Naive thymus-derived CD4-positive, alpha-beta T cell (primary cell): ENCODE results near the gene ARHGAP8. TPM values are rescaled to one million over a fixed set of nuclear protein-coding genes. Genes with fewer than 3 reads are reported as not detected.

ENCODE experiments used
- ATAC-seq: fragments of 150-1000 bp; cut with Tn5 transposase; 2 replicates; pipeline ENCODE4 v1.10.0; 2021; ENCODE audit warnings: mild to moderate bottlenecking, moderate library complexity
- CTCF ChIA-PET: fragments of 350-600 bp; sonication (Branson Sonifier 250); formaldehyde crosslinking; loops from one replicate; lab custom pipeline; 2021; ENCODE audit warnings: antibody characterized with exemption; lab: Charles Lee
- POLR2A ChIA-PET: fragments of 350-600 bp; sonication (Branson Sonifier 250); formaldehyde crosslinking; loops from one replicate; lab custom pipeline; 2021; ENCODE audit warnings: antibody characterized with exemption, inconsistent platforms; lab: Charles Lee
- DNase-seq, 9 donors: peaks; one replicate each; pipeline versions ENCODE4 v3.0.0 to v3.0.0-alpha.2; 2020 to 2022; ENCODE audit warnings: mixed read lengths in 1 of 9
- H3K27ac ChIP-seq: one replicate; pipeline ENCODE4 v1.7.0; 2013; ENCODE audit warnings: mild to moderate bottlenecking, low read depth, low read length, moderate library complexity
- H3K27me3 ChIP-seq, 2 donors: one replicate each; pipeline ENCODE4 v1.7.0; 2013; ENCODE audit warnings: low read length in 2 of 2, mild to moderate bottlenecking in 2 of 2, moderate library complexity in 2 of 2; ENCODE audit not compliant: control insufficient read depth in 2 of 2, insufficient read depth in 2 of 2
- H3K36me3 ChIP-seq, 3 experiments: 1 replicate in 2 of 3; 2 replicates in 1 of 3; pipeline ENCODE4 v1.7.0; 2013; ENCODE audit warnings: low read length in 3 of 3, mild to moderate bottlenecking in 3 of 3, moderate library complexity in 1 of 3; ENCODE audit not compliant: insufficient read depth in 3 of 3, control insufficient read depth in 2 of 3
- H3K4me1 ChIP-seq, 2 donors: one replicate each; pipeline ENCODE4 v1.7.0; 2013; ENCODE audit warnings: low read length in 2 of 2, mild to moderate bottlenecking in 2 of 2, moderate library complexity in 1 of 2; ENCODE audit not compliant: control insufficient read depth in 2 of 2, insufficient read depth in 2 of 2
- H3K4me3 ChIP-seq: 2 replicates; pipeline ENCODE4 v1.7.0; 2013; ENCODE audit warnings: mild to moderate bottlenecking, low read length
- H3K9me3 ChIP-seq, 3 experiments: 1 replicate in 2 of 3; 2 replicates in 1 of 3; pipeline ENCODE4 v1.7.0; 2013; ENCODE audit warnings: low read length in 3 of 3; ENCODE audit not compliant: control insufficient read depth in 2 of 3
- H3K27ac Mint-ChIP-seq, 9 donors: one replicate each; pipeline ENCODE4 v1.8.0; 2020 to 2022; ENCODE audit warnings: mixed read lengths in 9 of 9, mild to moderate bottlenecking in 8 of 9, moderate library complexity in 5 of 9, inconsistent platforms in 2 of 9
- H3K27me3 Mint-ChIP-seq, 5 donors: one replicate each; pipeline ENCODE4 v1.8.0; 2021 to 2022; ENCODE audit warnings: mixed read lengths in 5 of 5, mild to moderate bottlenecking in 1 of 5
- H3K36me3 Mint-ChIP-seq, 5 donors: one replicate each; pipeline ENCODE4 v1.8.0; 2020 to 2022; ENCODE audit warnings: mixed read lengths in 5 of 5, mild to moderate bottlenecking in 3 of 5, inconsistent platforms in 1 of 5
- H3K4me1 Mint-ChIP-seq, 7 donors: one replicate each; pipeline ENCODE4 v1.8.0; 2020 to 2022; ENCODE audit warnings: mixed read lengths in 7 of 7, mild to moderate bottlenecking in 3 of 7, inconsistent platforms in 1 of 7
- H3K4me3 Mint-ChIP-seq, 10 donors: one replicate each; pipeline ENCODE4 v1.8.0; 2020 to 2022; ENCODE audit warnings: mild to moderate bottlenecking in 10 of 10, mixed read lengths in 10 of 10, moderate library complexity in 6 of 10, inconsistent platforms in 2 of 10
- H3K9me3 Mint-ChIP-seq, 11 donors: one replicate each; pipeline ENCODE4 v1.8.0; 2020 to 2022; ENCODE audit warnings: mixed read lengths in 11 of 11, mild to moderate bottlenecking in 4 of 11, inconsistent platforms in 1 of 11, moderate library complexity in 1 of 11
- intact Hi-C, 2 donors: fragments of 100-400 bp; cut with micrococcal nuclease; formaldehyde crosslinking; loops; one replicate each; pipeline ENCODE4 v1.15.1; 2023
- polyA plus RNA-seq, 2 donors: library from polyadenylated mRNA; unstranded; fragments of 300-500 nt; fragmentation: Illumina TruSeq; gene quantifications; one replicate each; pipeline ENCODE4 v1.2.3, GENCODE V29; 2021
- total RNA-seq, 6 experiments: library from RNA in 5 of 6; stranded (reverse) in 5 of 6; gene quantifications; 1 replicate in 5 of 6; 2 replicates in 1 of 6; pipeline ENCODE4 v1.2.3 and lab custom pipeline; 2021 to 2026

ARHGAP8 gene
- total and polyA plus RNA-seq, 7 experiments from 2014 or later, result 0.82 to 2.3 (median 1.5) TPM; not detected in 4

- CTCF ChIA-PET, result no interaction called here
- Mint-ChIP-seq H3K27me3 (peaks cover 0 to 6% (median 0%) of the 10 kb centered on the region in 5 donors), H3K4me1 (no peaks in the 10 kb centered on the region), H3K4me3 (no peak overlapping the region), H3K27ac (no peak overlapping the region), H3K36me3 (no peaks in the 10 kb centered on the region), H3K9me3 (peaks cover 0 to 12% (median 3%) of the 10 kb centered on the region in 11 donors)
- POLR2A ChIA-PET, result no interaction called here
- ATAC-seq, result no peak
- Histone ChIP-seq H3K9me3 (peaks cover 0 to 3% (median 0%) of the 10 kb centered on the region in 3 experiments), H3K27ac (no peak overlapping the region), H3K4me3 (no peak overlapping the region), H3K27me3 (no peaks in the 10 kb centered on the region), H3K36me3 (no peaks in the 10 kb centered on the region), H3K4me1 (no peaks in the 10 kb centered on the region)
- intact Hi-C loops, result no loop called here
- DNase-seq, result no peak
Measured at GRCh38 chr22:44879301-44879680, 126.9 kb downstream of the ARHGAP8 start.

- H3K4me1 Mint-ChIP-seq, result no peaks in the 10 kb centered on the region
- DNase-seq, result no peak
- no peak for ATAC-seq
- no peaks in the 10 kb centered on the region for H3K4me1 ChIP-seq
- H3K4me3 ChIP-seq, result no peak overlapping the region
- no peak overlapping the region for H3K4me3 Mint-ChIP-seq
- H3K36me3 Mint-ChIP-seq, result no peaks in the 10 kb centered on the region
- ChIA-PET CTCF (no interaction called here), POLR2A (no interaction called here)
- no peaks in the 10 kb centered on the region for H3K36me3 ChIP-seq
- H3K9me3 ChIP-seq, result peaks cover 0 to 3% (median 0%) of the 10 kb centered on the region in 3 experiments
- no peak overlapping the region for H3K27ac ChIP-seq
- peaks cover 0 to 12% (median 3%) of the 10 kb centered on the region in 11 donors for H3K9me3 Mint-ChIP-seq
- H3K27me3 Mint-ChIP-seq, result peaks cover 0 to 6% (median 0%) of the 10 kb centered on the region in 5 donors
- no peaks in the 10 kb centered on the region for H3K27me3 ChIP-seq
- H3K27ac Mint-ChIP-seq, result no peak overlapping the region
- intact Hi-C loops, result no loop called here
Measured at GRCh38 chr22:44880610-44881290, 128.4 kb downstream of the ARHGAP8 start.

- peaks cover 0 to 8% (median 1%) of the 10 kb centered on the region in 11 donors for H3K9me3 Mint-ChIP-seq
- ATAC-seq, result no peak
- CTCF ChIA-PET, result no interaction called here
- DNase-seq, result no peak
- H3K4me1 Mint-ChIP-seq, result no peaks in the 10 kb centered on the region
- H3K4me3 Mint-ChIP-seq, result no peak overlapping the region
- Histone ChIP-seq H3K4me3 (no peak overlapping the region), H3K4me1 (no peaks in the 10 kb centered on the region), H3K36me3 (no peaks in the 10 kb centered on the region), H3K27me3 (no peaks in the 10 kb centered on the region), H3K27ac (no peak overlapping the region), H3K9me3 (peaks cover 0 to 3% (median 0%) of the 10 kb centered on the region in 3 experiments)
- no peaks in the 10 kb centered on the region for H3K36me3 Mint-ChIP-seq
- POLR2A ChIA-PET, result no interaction called here
- no peak overlapping the region for H3K27ac Mint-ChIP-seq
- intact Hi-C loops, result no loop called here
- H3K27me3 Mint-ChIP-seq, result peaks cover 0 to 9% (median under 1%) of the 10 kb centered on the region in 5 donors
Measured at GRCh38 chr22:44881624-44882023, 129.2 kb downstream of the ARHGAP8 start.

- no peak overlapping the region for H3K4me3 Mint-ChIP-seq
- H3K36me3 Mint-ChIP-seq, result no peaks in the 10 kb centered on the region
- peaks cover 0 to 9% (median 0%) of the 10 kb centered on the region in 5 donors for H3K27me3 Mint-ChIP-seq
- Histone ChIP-seq H3K9me3 (peaks cover 0 to 3% (median 0%) of the 10 kb centered on the region in 3 experiments), H3K4me3 (no peak overlapping the region), H3K36me3 (no peaks in the 10 kb centered on the region), H3K27me3 (no peaks in the 10 kb centered on the region), H3K4me1 (no peaks in the 10 kb centered on the region), H3K27ac (no peak overlapping the region)
- ChIA-PET CTCF (no interaction called here), POLR2A (no interaction called here)
- intact Hi-C loops, result no loop called here
- DNase-seq (no peak), ATAC-seq (no peak)
- H3K27ac Mint-ChIP-seq, result no peak overlapping the region
- no peaks in the 10 kb centered on the region for H3K4me1 Mint-ChIP-seq
- peaks cover 0 to under 1% (median 0%) of the 10 kb centered on the region in 11 donors for H3K9me3 Mint-ChIP-seq
Measured at GRCh38 chr22:44882226-44882905, 130.0 kb downstream of the ARHGAP8 start.

- H3K27ac ChIP-seq, result no peak overlapping the region
- Mint-ChIP-seq H3K9me3 (no peaks in the 10 kb centered on the region), H3K27ac (no peak overlapping the region), H3K4me3 (no peak overlapping the region), H3K27me3 (peaks cover 0 to 9% (median 0%) of the 10 kb centered on the region in 5 donors), H3K36me3 (no peaks in the 10 kb centered on the region), H3K4me1 (no peaks in the 10 kb centered on the region)
- CTCF ChIA-PET, result no interaction called here
- no peaks in the 10 kb centered on the region for H3K27me3 ChIP-seq
- no peaks in the 10 kb centered on the region for H3K9me3 ChIP-seq
- POLR2A ChIA-PET, result no interaction called here
- H3K4me3 ChIP-seq, result no peak overlapping the region
- intact Hi-C loops, result no loop called here
- DNase-seq (no peak), ATAC-seq (no peak)
- no peaks in the 10 kb centered on the region for H3K36me3 ChIP-seq
- no peaks in the 10 kb centered on the region for H3K4me1 ChIP-seq
Measured at GRCh38 chr22:44883011-44883421, 130.6 kb downstream of the ARHGAP8 start.

GRCh38 chr22:44884562-44884961 is 132.2 kb downstream of the ARHGAP8 start:
- Histone ChIP-seq H3K36me3 (no peaks in the 10 kb centered on the region), H3K27ac (no peak overlapping the region), H3K27me3 (no peaks in the 10 kb centered on the region), H3K4me1 (no peaks in the 10 kb centered on the region), H3K9me3 (no peaks in the 10 kb centered on the region), H3K4me3 (no peak overlapping the region)
- no peak for ATAC-seq
- CTCF ChIA-PET, result no interaction called here
- Mint-ChIP-seq H3K4me3 (no peak overlapping the region), H3K4me1 (no peaks in the 10 kb centered on the region), H3K36me3 (no peaks in the 10 kb centered on the region), H3K27ac (no peak overlapping the region), H3K9me3 (no peaks in the 10 kb centered on the region), H3K27me3 (peaks cover 0 to 8% (median 0%) of the 10 kb centered on the region in 5 donors)
- POLR2A ChIA-PET, result no interaction called here
- intact Hi-C loops, result no loop called here
- DNase-seq, result no peak
